Liver (tissue), 9 donors: Measurements from ENCODE around the gene COL4A3. TPM values are rescaled to one million over a fixed set of nuclear protein-coding genes. Genes with fewer than 3 reads are reported as not detected.

Experiments used
- DNase-seq: peaks from one replicate; pipeline ENCODE4 v3.0.0-alpha.2; 2017; ENCODE audit warnings: low spot score
- H3K27ac ChIP-seq, 2 donors: one replicate each; pipeline ENCODE4 v1.7.0; 2013; ENCODE audit warnings: inconsistent platforms in 2 of 2, low read length in 2 of 2, control low read depth in 1 of 2, low read depth in 1 of 2, mild to moderate bottlenecking in 1 of 2
- H3K27me3 ChIP-seq, 4 donors: one replicate each; pipeline versions ENCODE4 v1.6.1 to v1.7.0; 2013; ENCODE audit warnings: low read length in 3 of 4, inconsistent platforms in 1 of 4, mild to moderate bottlenecking in 1 of 4, moderate library complexity in 1 of 4; ENCODE audit not compliant: control insufficient read depth in 4 of 4, insufficient read depth in 4 of 4
- H3K36me3 ChIP-seq, 4 donors: one replicate each; pipeline versions ENCODE4 v1.6.1 to v1.7.0; 2013; ENCODE audit warnings: low read length in 3 of 4, mild to moderate bottlenecking in 3 of 4, low read depth in 1 of 4, moderate library complexity in 1 of 4; ENCODE audit not compliant: control insufficient read depth in 4 of 4, insufficient read depth in 3 of 4
- H3K4me1 ChIP-seq, 4 donors: one replicate each; pipeline versions ENCODE4 v1.6.1 to v1.7.0; 2013; ENCODE audit warnings: low read length in 3 of 4, mild to moderate bottlenecking in 3 of 4, moderate library complexity in 1 of 4; ENCODE audit not compliant: control insufficient read depth in 4 of 4, insufficient read depth in 4 of 4
- H3K4me3 ChIP-seq, 3 donors: one replicate each; pipeline versions ENCODE4 v1.6.1 to v1.7.0; 2013; ENCODE audit warnings: low read length in 3 of 3, control low read depth in 1 of 3, low read depth in 1 of 3, mild to moderate bottlenecking in 1 of 3
- H3K9ac ChIP-seq, 2 donors: one replicate each; pipeline ENCODE4 v1.7.0; 2013; ENCODE audit warnings: low read length in 2 of 2, mild to moderate bottlenecking in 2 of 2, moderate library complexity in 2 of 2, control low read depth in 1 of 2, low read depth in 1 of 2
- H3K9me3 ChIP-seq, 4 donors: one replicate each; pipeline versions ENCODE4 v1.6.1 to v1.7.0; 2013; ENCODE audit warnings: low read length in 3 of 4; ENCODE audit not compliant: control insufficient read depth in 4 of 4
- CTCF ChIP-seq: fragments of 150-350 bp; IDR thresholded peaks from 2 replicates; pipeline ENCODE4 v1.5.1; 2017; ENCODE audit warnings: improper control_type of control experiment, low read depth, low read length; ENCODE audit not compliant: missing input control
- EGR1 ChIP-seq, 2 donors: IDR thresholded peaks; 2 replicates each; pipeline ENCODE4 v1.6.1; 2016 to 2018; ENCODE audit warnings: antibody characterized with exemption in 2 of 2, low read depth in 2 of 2
- FOXA2 ChIP-seq: IDR thresholded peaks from 2 replicates; pipeline ENCODE4 v1.6.1; 2016; ENCODE audit warnings: antibody characterized with exemption
- GABPA ChIP-seq, 2 donors: IDR thresholded peaks in 1 of 2; conservative IDR thresholded peaks in 1 of 2; 2 replicates each; pipeline ENCODE4 v1.6.1; 2016; ENCODE audit warnings: antibody characterized with exemption in 2 of 2, mild to moderate bottlenecking in 1 of 2, moderate library complexity in 1 of 2
- HNF4A ChIP-seq, 2 donors: conservative IDR thresholded peaks; 2 replicates each; pipeline ENCODE4 v1.6.1; 2016; ENCODE audit warnings: antibody characterized with exemption in 2 of 2, mild to moderate bottlenecking in 2 of 2
- HNF4G ChIP-seq: IDR thresholded peaks from 2 replicates; pipeline ENCODE4 v1.6.1; 2016; ENCODE audit warnings: antibody characterized with exemption
- JUND ChIP-seq, 2 donors: IDR thresholded peaks; 2 replicates each; pipeline ENCODE4 v1.6.1; 2016; ENCODE audit warnings: antibody characterized with exemption in 2 of 2
- NR2F2 ChIP-seq: IDR thresholded peaks from 2 replicates; pipeline ENCODE4 v1.6.1; 2016; ENCODE audit warnings: antibody characterized with exemption
- RAD21 ChIP-seq, 2 donors: IDR thresholded peaks; 2 replicates each; pipeline ENCODE4 v1.6.1; 2016; ENCODE audit warnings: antibody characterized with exemption in 2 of 2, mild to moderate bottlenecking in 2 of 2
- RXRA ChIP-seq, 2 donors: IDR thresholded peaks; 2 replicates each; pipeline ENCODE4 v1.6.1; 2017 to 2018; ENCODE audit warnings: antibody characterized with exemption in 2 of 2, mild to moderate bottlenecking in 1 of 2
- SP1 ChIP-seq: IDR thresholded peaks from 2 replicates; pipeline ENCODE4 v1.6.1; 2018; ENCODE audit warnings: antibody characterized with exemption, mild to moderate bottlenecking
- TAF1 ChIP-seq: conservative IDR thresholded peaks from 2 replicates; pipeline ENCODE4 v1.6.1; 2016; ENCODE audit warnings: antibody characterized with exemption, mild to moderate bottlenecking
- YY1 ChIP-seq: IDR thresholded peaks from 2 replicates; pipeline ENCODE4 v1.6.1; 2016; ENCODE audit warnings: antibody characterized with exemption, mild to moderate bottlenecking
- WGBS: extraction: QIAGEN DNeasy Blood & Tissue Kit; methylation state at CpG from one replicate; pipeline ENCODE4 v1.1.7; 2013; 5-methylcytosine and 5-hydroxymethylcytosine counted together
- polyA plus RNA-seq, 2 donors: library from polyadenylated mRNA; stranded (reverse) in 1 of 2; unstranded in 1 of 2; fragments of 200-250 nt in 1 of 2; fragments of >200 nt in 1 of 2; fragmentation: Nextera tagmentation in 1 of 2; extraction: Ambion mirVana in 1 of 2; gene quantifications; one replicate each; pipeline versions ENCODE4 v1.2.1 to v1.2.3, GENCODE V29; 2013 to 2015
- total RNA-seq, 2 donors: library from RNA; depleted of rRNA; stranded (reverse); fragments of >200 nt; gene quantifications; one replicate each; pipeline ENCODE4 v1.2.3, GENCODE V29; 2014
- TF ChIP-seq, protein P1 (sequence below): IDR thresholded peaks from 2 replicates; pipeline ENCODE4 v1.6.1; 2016; ENCODE audit warnings: antibody characterized with exemption, mild to moderate bottlenecking
- TF ChIP-seq, protein P2 (sequence below): IDR thresholded peaks from 2 replicates; pipeline ENCODE4 v1.6.1; 2016; ENCODE audit warnings: antibody characterized with exemption
- donor health status: healthy.
- donor health status: healthy.
- donor health status: healthy.
- donor health status: healthy.
- donor health status: healthy.

Gene COL4A3
- total and polyA plus RNA-seq, 4 donors, result 0.05 to 2.3 (median 0.35) TPM

GRCh38 chr2:227360351-227360750 is 195.9 kb downstream of the COL4A3 start:
- WGBS, result 79% methylated on average over 5 of the region's 5 CpGs

GRCh38 chr2:227363756-227364155 is 199.3 kb downstream of the COL4A3 start:
- no peaks in the 10 kb centered on the region for H3K27me3 ChIP-seq
- H3K36me3 ChIP-seq, result peaks cover 0 to 14% (median 10%) of the 10 kb centered on the region in 4 donors
- H3K9me3 ChIP-seq, result no peaks in the 10 kb centered on the region
- H3K4me3 ChIP-seq, result no peak overlapping the region
- no peak overlapping the region for H3K9ac ChIP-seq
- no peaks in the 10 kb centered on the region for H3K4me1 ChIP-seq
- 96% methylated on average over 6 of the region's 6 CpGs for WGBS
- DNase-seq, result no peak
- H3K27ac ChIP-seq, result no peak overlapping the region
- no peak for TF ChIP-seq GABPA (IDR thresholded peaks at IDR 0.05 in 1 of 2, conservative IDR thresholded peaks at IDR 0.05 in 1 of 2)
- no peak for TF ChIP-seq HNF4G
- peak; percentile 15 to 36 for TF ChIP-seq RAD21 (IDR thresholded peaks at IDR 0.05)

More at GRCh38 chr2:227360351-227360750, 195.9 kb downstream of the COL4A3 start:
- Histone ChIP-seq H3K4me1 (no peaks in the 10 kb centered on the region), H3K27me3 (no peaks in the 10 kb centered on the region), H3K36me3 (peaks cover 9 to 38% (median 28%) of the 10 kb centered on the region in 4 donors), H3K9me3 (no peaks in the 10 kb centered on the region), H3K4me3 (no peak overlapping the region), H3K9ac (no peak overlapping the region), H3K27ac (no peak overlapping the region)
- TF ChIP-seq SP1 (no peak), YY1 (no peak), EGR1 (IDR thresholded peaks at IDR 0.05; ENCODE audit: low read depth in 2 of 2) (no peak), FOXA2 (no peak), TAF1 (no peak), NR2F2 (no peak), RAD21 (IDR thresholded peaks at IDR 0.05) (no peak), CTCF (no peak), HNF4A (conservative IDR thresholded peaks at IDR 0.05) (no peak), JUND (IDR thresholded peaks at IDR 0.05) (no peak), RXRA (IDR thresholded peaks at IDR 0.05) (no peak)
- TF ChIP-seq, protein P1, sequence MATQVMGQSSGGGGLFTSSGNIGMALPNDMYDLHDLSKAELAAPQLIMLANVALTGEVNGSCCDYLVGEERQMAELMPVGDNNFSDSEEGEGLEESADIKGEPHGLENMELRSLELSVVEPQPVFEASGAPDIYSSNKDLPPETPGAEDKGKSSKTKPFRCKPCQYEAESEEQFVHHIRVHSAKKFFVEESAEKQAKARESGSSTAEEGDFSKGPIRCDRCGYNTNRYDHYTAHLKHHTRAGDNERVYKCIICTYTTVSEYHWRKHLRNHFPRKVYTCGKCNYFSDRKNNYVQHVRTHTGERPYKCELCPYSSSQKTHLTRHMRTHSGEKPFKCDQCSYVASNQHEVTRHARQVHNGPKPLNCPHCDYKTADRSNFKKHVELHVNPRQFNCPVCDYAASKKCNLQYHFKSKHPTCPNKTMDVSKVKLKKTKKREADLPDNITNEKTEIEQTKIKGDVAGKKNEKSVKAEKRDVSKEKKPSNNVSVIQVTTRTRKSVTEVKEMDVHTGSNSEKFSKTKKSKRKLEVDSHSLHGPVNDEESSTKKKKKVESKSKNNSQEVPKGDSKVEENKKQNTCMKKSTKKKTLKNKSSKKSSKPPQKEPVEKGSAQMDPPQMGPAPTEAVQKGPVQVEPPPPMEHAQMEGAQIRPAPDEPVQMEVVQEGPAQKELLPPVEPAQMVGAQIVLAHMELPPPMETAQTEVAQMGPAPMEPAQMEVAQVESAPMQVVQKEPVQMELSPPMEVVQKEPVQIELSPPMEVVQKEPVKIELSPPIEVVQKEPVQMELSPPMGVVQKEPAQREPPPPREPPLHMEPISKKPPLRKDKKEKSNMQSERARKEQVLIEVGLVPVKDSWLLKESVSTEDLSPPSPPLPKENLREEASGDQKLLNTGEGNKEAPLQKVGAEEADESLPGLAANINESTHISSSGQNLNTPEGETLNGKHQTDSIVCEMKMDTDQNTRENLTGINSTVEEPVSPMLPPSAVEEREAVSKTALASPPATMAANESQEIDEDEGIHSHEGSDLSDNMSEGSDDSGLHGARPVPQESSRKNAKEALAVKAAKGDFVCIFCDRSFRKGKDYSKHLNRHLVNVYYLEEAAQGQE, result no peak
- TF ChIP-seq, protein P2, sequence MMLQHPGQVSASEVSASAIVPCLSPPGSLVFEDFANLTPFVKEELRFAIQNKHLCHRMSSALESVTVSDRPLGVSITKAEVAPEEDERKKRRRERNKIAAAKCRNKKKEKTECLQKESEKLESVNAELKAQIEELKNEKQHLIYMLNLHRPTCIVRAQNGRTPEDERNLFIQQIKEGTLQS, result no peak
- DNase-seq, result no peak

Other genes with a start within 250 kb of the COL4A3 start
- 1 to 10 TPM in 1 of 2 donors, under 1 TPM in 1; 0.14 to 3.8 TPM for gene COL4A4, start 419 bp upstream of the COL4A3 start, total RNA-seq
- gene COL4A4, start 419 bp upstream of the COL4A3 start, polyA plus RNA-seq, result under 1 TPM; 0.80 to 0.85 TPM
- 10 to 100 TPM; 31.7 to 34.6 TPM for gene MFF, start 160.6 kb downstream of the COL4A3 start, total RNA-seq
- gene MFF, start 160.6 kb downstream of the COL4A3 start, polyA plus RNA-seq, result 10 to 100 TPM; 28.9 to 40.8 TPM
- gene TM4SF20, start 214.7 kb downstream of the COL4A3 start, total RNA-seq, result not detected
- not detected for gene TM4SF20, start 214.7 kb downstream of the COL4A3 start, polyA plus RNA-seq
- gene SCYGR1, start 223.3 kb downstream of the COL4A3 start, total RNA-seq, result not detected
- gene SCYGR1, start 223.3 kb downstream of the COL4A3 start, polyA plus RNA-seq, result not detected